Activated CD4-positive, alpha-beta T cell treated with anti-CD3 and anti-CD28 coated beads for 36 hours (primary cell): ENCODE results near the gene ZXDC. TPM values are rescaled to one million over a fixed set of nuclear protein-coding genes. Genes with fewer than 3 reads are reported as not detected.

Source experiments
- ATAC-seq: fragments of 200-7000 bp; cut with Tn5 transposase; one replicate; pipeline ENCODE4 v1.10.0; 2021; ENCODE audit warnings: mild to moderate bottlenecking, moderate library complexity
- CTCF ChIA-PET: fragments of 350-600 bp; sonication (Branson Sonifier 250); formaldehyde crosslinking; loops from one replicate; lab custom pipeline; 2021; ENCODE audit warnings: antibody characterized with exemption; lab: Charles Lee
- POLR2A ChIA-PET: fragments of 350-600 bp; sonication (Branson Sonifier 250); formaldehyde crosslinking; loops from one replicate; lab custom pipeline; 2021; ENCODE audit warnings: antibody characterized with exemption, inconsistent platforms; lab: Charles Lee
- DNase-seq: peaks from one replicate; pipeline ENCODE4 v3.0.0-alpha.2; 2020
- H3K27ac Mint-ChIP-seq: one replicate; pipeline ENCODE4 v1.8.0; 2021; ENCODE audit warnings: mixed read lengths
- H3K27me3 Mint-ChIP-seq: one replicate; pipeline ENCODE4 v1.8.0; 2021; ENCODE audit warnings: mixed read lengths
- H3K36me3 Mint-ChIP-seq: one replicate; pipeline ENCODE4 v1.8.0; 2021; ENCODE audit warnings: low read depth, mixed read lengths
- H3K4me1 Mint-ChIP-seq: one replicate; pipeline ENCODE4 v1.8.0; 2021; ENCODE audit warnings: mixed read lengths
- H3K4me3 Mint-ChIP-seq: one replicate; pipeline ENCODE4 v1.8.0; 2021; ENCODE audit warnings: mild to moderate bottlenecking, moderate library complexity, mixed read lengths
- H3K9me3 Mint-ChIP-seq: one replicate; pipeline ENCODE4 v1.8.0; 2021; ENCODE audit warnings: low read depth, mixed read lengths
- intact Hi-C, 2 experiments: fragments of 100-400 bp; cut with DNase I in 1 of 2; cut with micrococcal nuclease in 1 of 2; formaldehyde crosslinking; loops; one replicate each; pipeline versions ENCODE4 v1.14.2 to v1.15.1; 2022 to 2024; cut with DNase I, micrococcal nuclease
- total RNA-seq, 2 experiments: library from RNA; stranded (reverse); gene quantifications; one replicate each; pipeline ENCODE4 v1.2.3, GENCODE V29; 2021

Gene ZXDC
- total RNA-seq, 2 experiments from 2014 or later, result 21.6 to 23.1 TPM

GRCh38 chr3:126459111-126459762 lies 16.5 kb downstream of the ZXDC start:
- ATAC-seq (no peak), DNase-seq (no peak)
- H3K27ac Mint-ChIP-seq, result no peak overlapping the region
- no peaks in the 10 kb centered on the region for H3K27me3 Mint-ChIP-seq
- no peaks in the 10 kb centered on the region for H3K9me3 Mint-ChIP-seq
- peaks cover 35% of the 10 kb centered on the region for H3K36me3 Mint-ChIP-seq
- intact Hi-C loops, result no loop called here
- H3K4me3 Mint-ChIP-seq, result no peak overlapping the region
- no peaks in the 10 kb centered on the region for H3K4me1 Mint-ChIP-seq
- ChIA-PET CTCF (interaction anchor here (1.5 kb wide), 1 partner anchor 12 kb away, joined by 4 read pairs; no protein-coding TSS in a partner anchor), POLR2A (no interaction called here)

- Mint-ChIP-seq H3K27me3 (no peaks in the 10 kb centered on the region), H3K36me3 (peaks cover 35% of the 10 kb centered on the region), H3K4me1 (no peaks in the 10 kb centered on the region), H3K27ac (no peak overlapping the region), H3K4me3 (no peak overlapping the region), H3K9me3 (no peaks in the 10 kb centered on the region)
- intact Hi-C loops, result no loop called here
- ChIA-PET CTCF (interaction anchor here (0.7 kb wide), 1 partner anchor 10 kb away, joined by 4 read pairs; no protein-coding TSS in a partner anchor), POLR2A (no interaction called here)
- DNase-seq (no peak), ATAC-seq (no peak)
Measured at GRCh38 chr3:126456766-126457388, 18.8 kb downstream of the ZXDC start.

- DNase-seq (no peak), ATAC-seq (no peak)
- Mint-ChIP-seq H3K27me3 (no peaks in the 10 kb centered on the region), H3K27ac (no peak overlapping the region), H3K4me1 (no peaks in the 10 kb centered on the region), H3K9me3 (no peaks in the 10 kb centered on the region), H3K4me3 (no peak overlapping the region), H3K36me3 (peaks cover 32% of the 10 kb centered on the region)
- intact Hi-C loops, result no loop called here
- POLR2A ChIA-PET, result no interaction called here
- CTCF ChIA-PET, result interaction anchor here (0.7 kb wide), 1 partner anchor 9 kb away, joined by 4 read pairs; no protein-coding TSS in a partner anchor
Measured at GRCh38 chr3:126456211-126456610, 19.5 kb downstream of the ZXDC start.

GRCh38 chr3:126454437-126455198 lies 21.1 kb downstream of the ZXDC start:
- intact Hi-C loops, result no loop called here
- CTCF ChIA-PET, result interaction anchor here (1.0 kb wide), 1 partner anchor 17 kb away, joined by 3 read pairs; no protein-coding TSS in a partner anchor
- POLR2A ChIA-PET, result no interaction called here

GRCh38 chr3:126454025-126454424 lies 21.7 kb downstream of the ZXDC start:
- peaks cover 29% of the 10 kb centered on the region for H3K36me3 Mint-ChIP-seq

More at GRCh38 chr3:126454437-126455198, 21.1 kb downstream of the ZXDC start:
- Mint-ChIP-seq H3K27me3 (no peaks in the 10 kb centered on the region), H3K9me3 (no peaks in the 10 kb centered on the region), H3K36me3 (peaks cover 28% of the 10 kb centered on the region), H3K4me1 (no peaks in the 10 kb centered on the region), H3K27ac (no peak overlapping the region), H3K4me3 (no peak overlapping the region)
- no peak for ATAC-seq
- DNase-seq, result no peak

GRCh38 chr3:126452213-126452612 lies 23.5 kb downstream of the ZXDC start:
- no peaks in the 10 kb centered on the region for H3K9me3 Mint-ChIP-seq
- ATAC-seq, result no peak
- CTCF ChIA-PET, result interaction anchor here (0.7 kb wide), 1 partner anchor 135 kb away, joined by 4 read pairs; no protein-coding TSS in a partner anchor
- no peak for DNase-seq
- H3K4me3 Mint-ChIP-seq, result no peak overlapping the region
- H3K36me3 Mint-ChIP-seq, result peaks cover 21% of the 10 kb centered on the region
- intact Hi-C loops, result no loop called here
- H3K27me3 Mint-ChIP-seq, result no peaks in the 10 kb centered on the region
- H3K4me1 Mint-ChIP-seq, result no peaks in the 10 kb centered on the region
- no peak overlapping the region for H3K27ac Mint-ChIP-seq
- POLR2A ChIA-PET, result no interaction called here

More at GRCh38 chr3:126454025-126454424, 21.7 kb downstream of the ZXDC start:
- ChIA-PET POLR2A (no interaction called here), CTCF (interaction anchor here (0.5 kb wide), 1 partner anchor 62 kb away, joined by 3 read pairs; no protein-coding TSS in a partner anchor)
- H3K4me3 Mint-ChIP-seq, result no peak overlapping the region
- intact Hi-C loops, result no loop called here
- H3K4me1 Mint-ChIP-seq, result no peaks in the 10 kb centered on the region
- no peak overlapping the region for H3K27ac Mint-ChIP-seq
- no peaks in the 10 kb centered on the region for H3K9me3 Mint-ChIP-seq
- ATAC-seq, result no peak
- H3K27me3 Mint-ChIP-seq, result no peaks in the 10 kb centered on the region
- DNase-seq, result no peak

- CTCF ChIA-PET, result no interaction called here
- peaks cover 2% of the 10 kb centered on the region for H3K4me1 Mint-ChIP-seq
- peaks cover 16% of the 10 kb centered on the region for H3K36me3 Mint-ChIP-seq
- H3K27me3 Mint-ChIP-seq, result no peaks in the 10 kb centered on the region
- H3K9me3 Mint-ChIP-seq, result no peaks in the 10 kb centered on the region
- ATAC-seq (no peak), DNase-seq (no peak)
- no peak overlapping the region for H3K27ac Mint-ChIP-seq
- intact Hi-C loops, result no loop called here
- H3K4me3 Mint-ChIP-seq, result no peak overlapping the region
- POLR2A ChIA-PET, result no interaction called here
Measured at GRCh38 chr3:126451511-126451910, 24.2 kb downstream of the ZXDC start.

GRCh38 chr3:126450744-126451143 lies 24.9 kb downstream of the ZXDC start:
- peaks cover 2% of the 10 kb centered on the region for H3K4me1 Mint-ChIP-seq
- no peak overlapping the region for H3K4me3 Mint-ChIP-seq
- DNase-seq (no peak), ATAC-seq (no peak)
- POLR2A ChIA-PET, result no interaction called here
- peaks cover 14% of the 10 kb centered on the region for H3K36me3 Mint-ChIP-seq
- CTCF ChIA-PET, result interaction anchor here (0.7 kb wide), 1 partner anchor 62 kb away, joined by 3 read pairs; no protein-coding TSS in a partner anchor
- H3K27ac Mint-ChIP-seq, result no peak overlapping the region
- H3K9me3 Mint-ChIP-seq, result no peaks in the 10 kb centered on the region
- intact Hi-C loops, result no loop called here
- no peaks in the 10 kb centered on the region for H3K27me3 Mint-ChIP-seq

GRCh38 chr3:126450219-126450618 lies 25.5 kb downstream of the ZXDC start:
- no peak for ATAC-seq
- intact Hi-C loops, result no loop called here

GRCh38 chr3:126449621-126450051 lies 26.1 kb downstream of the ZXDC start:
- DNase-seq, result no peak

More at GRCh38 chr3:126450219-126450618, 25.5 kb downstream of the ZXDC start:
- no peaks in the 10 kb centered on the region for H3K27me3 Mint-ChIP-seq
- no peak for DNase-seq
- H3K4me3 Mint-ChIP-seq, result no peak overlapping the region
- H3K4me1 Mint-ChIP-seq, result peaks cover 2% of the 10 kb centered on the region
- no peaks in the 10 kb centered on the region for H3K9me3 Mint-ChIP-seq
- no peak overlapping the region for H3K27ac Mint-ChIP-seq
- peaks cover 12% of the 10 kb centered on the region for H3K36me3 Mint-ChIP-seq
- CTCF ChIA-PET, result no interaction called here
- POLR2A ChIA-PET, result no interaction called here

GRCh38 chr3:126448893-126449180 lies 26.9 kb downstream of the ZXDC start:
- POLR2A ChIA-PET, result interaction anchor here (0.7 kb wide), 1 partner anchor 608 kb away, joined by 3 read pairs; no protein-coding TSS in a partner anchor
- peaks cover 6% of the 10 kb centered on the region for H3K36me3 Mint-ChIP-seq
- CTCF ChIA-PET, result no interaction called here
- H3K27ac Mint-ChIP-seq, result no peak overlapping the region
- intact Hi-C loops, result no loop called here
- H3K4me3 Mint-ChIP-seq, result no peak overlapping the region
- DNase-seq, result no peak
- no peaks in the 10 kb centered on the region for H3K27me3 Mint-ChIP-seq
- no peak for ATAC-seq
- peaks cover 2% of the 10 kb centered on the region for H3K4me1 Mint-ChIP-seq
- no peaks in the 10 kb centered on the region for H3K9me3 Mint-ChIP-seq

More at GRCh38 chr3:126449621-126450051, 26.1 kb downstream of the ZXDC start:
- ChIA-PET CTCF (no interaction called here), POLR2A (no interaction called here)
- Mint-ChIP-seq H3K4me3 (no peak overlapping the region), H3K27ac (no peak overlapping the region), H3K27me3 (no peaks in the 10 kb centered on the region), H3K9me3 (no peaks in the 10 kb centered on the region), H3K4me1 (peaks cover 2% of the 10 kb centered on the region), H3K36me3 (peaks cover 10% of the 10 kb centered on the region)
- intact Hi-C loops, result no loop called here
- ATAC-seq, result no peak
